ENCODE results near the gene GLT1D1.

The GLT1D1 gene

DNA sequence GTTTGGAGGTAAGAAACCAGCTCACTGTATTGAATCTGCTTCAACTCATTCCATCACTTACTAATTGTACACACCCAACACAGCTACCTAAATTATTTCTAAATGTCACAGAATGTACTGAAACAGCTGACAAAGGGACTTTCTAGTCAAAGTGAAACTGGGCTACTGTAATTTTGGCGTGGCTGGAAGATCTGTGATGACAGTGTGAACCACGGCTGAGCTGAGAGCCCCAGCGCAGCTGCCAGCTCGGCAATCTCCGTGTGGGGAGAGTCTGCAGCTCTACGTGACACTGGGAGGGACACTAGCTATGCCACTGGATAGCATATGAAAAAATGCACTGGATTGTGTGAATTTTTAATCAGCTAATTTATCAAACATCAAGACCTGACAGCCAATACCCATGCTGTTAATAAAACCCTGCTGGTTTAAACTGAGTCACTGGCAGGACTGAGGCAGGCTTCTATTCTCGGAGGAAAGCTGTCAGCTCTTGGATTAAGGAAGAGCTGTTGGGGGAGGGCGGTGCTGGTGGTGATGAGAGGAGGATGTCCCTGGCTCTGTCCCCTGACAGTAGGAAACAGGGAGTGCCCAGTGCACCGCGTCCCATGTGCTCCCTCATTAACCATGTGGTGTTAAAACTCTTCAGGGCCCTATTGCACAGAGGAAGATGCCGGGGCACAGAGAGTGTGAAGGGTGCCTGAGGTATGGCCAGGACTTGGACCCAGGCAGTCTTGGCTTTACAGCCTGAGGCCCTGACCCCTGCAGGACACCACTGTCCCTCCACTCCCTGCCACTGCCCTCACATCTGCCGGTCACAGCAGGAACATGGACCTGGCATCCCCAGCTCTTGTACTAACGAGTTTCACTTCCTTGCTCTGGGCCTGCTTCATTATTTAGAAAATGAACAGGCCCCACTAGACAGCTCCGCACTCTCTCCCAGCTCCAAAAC lies 42.8 kb upstream of the GLT1D1 start:
- no peak overlapping the region for H3K27ac ChIP-seq
- no peak for TF ChIP-seq ZFX (IDR thresholded peaks at IDR 0.05; ENCODE audit: borderline replicate concordance)
- TF ChIP-seq, protein P1, sequence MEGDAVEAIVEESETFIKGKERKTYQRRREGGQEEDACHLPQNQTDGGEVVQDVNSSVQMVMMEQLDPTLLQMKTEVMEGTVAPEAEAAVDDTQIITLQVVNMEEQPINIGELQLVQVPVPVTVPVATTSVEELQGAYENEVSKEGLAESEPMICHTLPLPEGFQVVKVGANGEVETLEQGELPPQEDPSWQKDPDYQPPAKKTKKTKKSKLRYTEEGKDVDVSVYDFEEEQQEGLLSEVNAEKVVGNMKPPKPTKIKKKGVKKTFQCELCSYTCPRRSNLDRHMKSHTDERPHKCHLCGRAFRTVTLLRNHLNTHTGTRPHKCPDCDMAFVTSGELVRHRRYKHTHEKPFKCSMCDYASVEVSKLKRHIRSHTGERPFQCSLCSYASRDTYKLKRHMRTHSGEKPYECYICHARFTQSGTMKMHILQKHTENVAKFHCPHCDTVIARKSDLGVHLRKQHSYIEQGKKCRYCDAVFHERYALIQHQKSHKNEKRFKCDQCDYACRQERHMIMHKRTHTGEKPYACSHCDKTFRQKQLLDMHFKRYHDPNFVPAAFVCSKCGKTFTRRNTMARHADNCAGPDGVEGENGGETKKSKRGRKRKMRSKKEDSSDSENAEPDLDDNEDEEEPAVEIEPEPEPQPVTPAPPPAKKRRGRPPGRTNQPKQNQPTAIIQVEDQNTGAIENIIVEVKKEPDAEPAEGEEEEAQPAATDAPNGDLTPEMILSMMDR (IDR thresholded peaks at IDR 0.05) = no peak

DNA sequence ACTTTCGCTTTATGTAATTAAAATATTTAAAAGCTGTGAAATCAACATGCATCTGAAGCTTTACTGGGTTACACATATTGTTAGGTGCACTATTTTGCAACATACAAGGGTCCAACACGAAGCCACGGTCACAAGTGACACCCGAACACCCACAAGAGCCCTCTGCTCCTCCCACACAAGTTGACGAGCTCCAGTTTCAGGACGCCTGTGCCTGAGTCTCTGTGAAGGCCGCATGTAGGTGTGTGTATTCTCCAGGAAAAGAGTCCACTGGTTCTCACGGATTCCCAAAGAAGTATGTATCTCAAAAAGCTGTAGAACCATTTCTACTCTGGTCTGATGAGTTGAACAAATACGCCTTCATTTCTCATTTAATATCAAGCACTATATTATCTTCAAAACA lies 41.5 kb upstream of the GLT1D1 start:
- H3K27ac ChIP-seq = no peak overlapping the region
- TF ChIP-seq, protein P1 (IDR thresholded peaks at IDR 0.05) = no peak
- no peak for TF ChIP-seq ZFX (IDR thresholded peaks at IDR 0.05; ENCODE audit: borderline replicate concordance)

- H3K27ac ChIP-seq = no peak overlapping the region
- no peak for TF ChIP-seq ZFX (IDR thresholded peaks at IDR 0.05; ENCODE audit: borderline replicate concordance)
- TF ChIP-seq, protein P1 (IDR thresholded peaks at IDR 0.05) = no peak
These were observed 39.9 kb upstream of the GLT1D1 start for GRCh38 chr12:128813392-128813791.

- TF ChIP-seq ZFX (IDR thresholded peaks at IDR 0.05; ENCODE audit: borderline replicate concordance) = no peak
- TF ChIP-seq, protein P1 (IDR thresholded peaks at IDR 0.05) = no peak
- H3K27ac ChIP-seq = no peak overlapping the region
These were observed 39.4 kb upstream of the GLT1D1 start for GRCh38 chr12:128813883-128814282.

GRCh38 chr12:128814411-128815261 lies 38.6 kb upstream of the GLT1D1 start:
- no peak overlapping the region for H3K27ac ChIP-seq
- TF ChIP-seq, protein P1 (IDR thresholded peaks at IDR 0.05) = no peak
- TF ChIP-seq ZFX (IDR thresholded peaks at IDR 0.05; ENCODE audit: borderline replicate concordance) = no peak

DNA sequence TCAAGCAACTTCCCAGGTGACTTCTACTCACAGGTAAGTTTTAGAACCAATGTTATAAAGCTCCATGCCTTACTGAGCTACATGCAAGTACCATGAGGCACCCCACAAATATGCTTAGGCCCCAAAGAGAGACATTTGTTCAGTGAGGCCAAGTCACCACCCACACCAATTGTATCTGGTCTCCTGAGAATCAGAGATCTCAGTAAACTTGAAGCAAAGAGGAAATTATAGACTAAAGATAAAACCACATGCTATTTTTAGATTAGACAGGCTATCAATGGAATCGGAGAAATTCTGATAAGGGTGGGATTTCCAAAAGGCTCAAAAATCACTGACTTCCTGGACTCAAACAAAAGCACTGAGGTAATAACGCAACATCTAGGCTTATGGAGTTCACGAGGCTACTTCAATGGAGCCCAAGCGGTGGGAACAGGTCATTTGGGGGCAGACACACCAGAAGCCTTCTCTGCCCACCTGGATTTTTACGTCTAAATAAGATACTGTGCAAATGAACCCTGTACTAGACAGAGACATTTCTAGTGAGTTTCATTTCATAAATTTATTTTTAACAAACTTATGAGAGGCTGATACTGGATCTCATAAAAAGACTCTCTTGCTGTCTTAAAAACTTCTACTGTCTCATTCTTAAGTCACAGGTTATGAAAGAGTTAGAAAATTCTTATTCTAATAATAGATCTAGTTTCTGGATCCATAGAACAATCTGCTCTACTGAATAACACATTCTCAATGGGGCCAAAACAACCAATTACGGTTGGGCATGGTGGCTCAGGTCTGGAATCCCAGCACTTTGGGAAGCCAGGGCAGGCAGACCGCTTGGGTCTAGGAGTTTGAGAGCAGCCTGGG lies 37.3 kb upstream of the GLT1D1 start:
- no peak overlapping the region for H3K27ac ChIP-seq
- TF ChIP-seq, protein P1 (IDR thresholded peaks at IDR 0.05) = no peak
- no peak for TF ChIP-seq ZFX (IDR thresholded peaks at IDR 0.05; ENCODE audit: borderline replicate concordance)
